Body of pancreas (tissue), 4 donors: ENCODE measurements around the gene PDLIM1.

Experiments used
- POLR2A ChIP-seq, 3 donors: fragments of 450-650 bp; IDR thresholded peaks; one replicate each; pipeline ENCODE4 v1.6.1; 2016; ENCODE audit warnings: antibody characterized with exemption in 3 of 3, mild to moderate bottlenecking in 2 of 3
- TF ChIP-seq, protein P1 (sequence below), 7 experiments: fragments of 450-650 bp in 4 of 7; fragments of 200-600 bp in 3 of 7; sonication (generic) in 3 of 7; IDR thresholded peaks; one replicate each; pipeline ENCODE4 v1.5.1; 2016 to 2019; ENCODE audit warnings: antibody characterized with exemption in 7 of 7

DNA sequence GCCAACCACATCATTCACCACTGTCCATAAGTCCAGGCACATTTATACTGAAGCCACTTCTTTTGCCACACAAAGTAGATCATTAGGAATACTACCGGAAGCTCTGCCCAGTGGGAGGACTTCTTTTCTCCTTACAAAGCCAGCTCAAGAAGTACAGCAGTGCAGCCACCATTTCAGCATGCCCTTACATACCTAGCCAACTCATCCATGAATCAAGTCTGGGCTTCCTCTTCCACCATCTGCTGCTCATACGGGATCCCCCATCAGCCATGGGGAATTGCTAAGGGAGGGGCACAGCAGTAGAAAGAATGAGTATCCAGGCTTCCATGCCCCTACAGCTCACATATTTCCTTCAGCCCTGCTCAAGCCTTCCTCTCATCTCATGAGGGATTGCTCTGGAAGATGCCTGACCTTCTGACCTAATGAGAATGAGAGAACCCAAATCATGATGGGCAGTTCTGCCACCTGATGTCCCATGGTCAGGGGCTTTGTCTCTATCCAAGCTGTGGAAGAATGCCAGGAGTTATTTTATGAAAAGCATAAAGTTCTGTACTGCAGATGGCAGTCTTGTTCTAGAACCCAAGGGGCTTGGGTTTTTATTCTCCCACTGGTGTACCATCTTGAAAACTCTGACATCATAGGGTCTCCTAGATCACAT, 57.3 kb downstream of the PDLIM1 start:
- TF ChIP-seq, protein P1, sequence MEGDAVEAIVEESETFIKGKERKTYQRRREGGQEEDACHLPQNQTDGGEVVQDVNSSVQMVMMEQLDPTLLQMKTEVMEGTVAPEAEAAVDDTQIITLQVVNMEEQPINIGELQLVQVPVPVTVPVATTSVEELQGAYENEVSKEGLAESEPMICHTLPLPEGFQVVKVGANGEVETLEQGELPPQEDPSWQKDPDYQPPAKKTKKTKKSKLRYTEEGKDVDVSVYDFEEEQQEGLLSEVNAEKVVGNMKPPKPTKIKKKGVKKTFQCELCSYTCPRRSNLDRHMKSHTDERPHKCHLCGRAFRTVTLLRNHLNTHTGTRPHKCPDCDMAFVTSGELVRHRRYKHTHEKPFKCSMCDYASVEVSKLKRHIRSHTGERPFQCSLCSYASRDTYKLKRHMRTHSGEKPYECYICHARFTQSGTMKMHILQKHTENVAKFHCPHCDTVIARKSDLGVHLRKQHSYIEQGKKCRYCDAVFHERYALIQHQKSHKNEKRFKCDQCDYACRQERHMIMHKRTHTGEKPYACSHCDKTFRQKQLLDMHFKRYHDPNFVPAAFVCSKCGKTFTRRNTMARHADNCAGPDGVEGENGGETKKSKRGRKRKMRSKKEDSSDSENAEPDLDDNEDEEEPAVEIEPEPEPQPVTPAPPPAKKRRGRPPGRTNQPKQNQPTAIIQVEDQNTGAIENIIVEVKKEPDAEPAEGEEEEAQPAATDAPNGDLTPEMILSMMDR (IDR thresholded peaks at IDR 0.05), result no peak
- no peak for TF ChIP-seq POLR2A (IDR thresholded peaks at IDR 0.05)
